ENCODE results near the gene MALSU1. TPM values are rescaled to one million over a fixed set of nuclear protein-coding genes. Genes with fewer than 3 reads are reported as not detected.
A peak's percentile ranks its signal among the peaks of the same experiment; 100 is the strongest.

The MALSU1 gene
- total RNA-seq (2012; rRNA removed): 66.8 and 68.4 TPM in 2 replicates

DNA sequence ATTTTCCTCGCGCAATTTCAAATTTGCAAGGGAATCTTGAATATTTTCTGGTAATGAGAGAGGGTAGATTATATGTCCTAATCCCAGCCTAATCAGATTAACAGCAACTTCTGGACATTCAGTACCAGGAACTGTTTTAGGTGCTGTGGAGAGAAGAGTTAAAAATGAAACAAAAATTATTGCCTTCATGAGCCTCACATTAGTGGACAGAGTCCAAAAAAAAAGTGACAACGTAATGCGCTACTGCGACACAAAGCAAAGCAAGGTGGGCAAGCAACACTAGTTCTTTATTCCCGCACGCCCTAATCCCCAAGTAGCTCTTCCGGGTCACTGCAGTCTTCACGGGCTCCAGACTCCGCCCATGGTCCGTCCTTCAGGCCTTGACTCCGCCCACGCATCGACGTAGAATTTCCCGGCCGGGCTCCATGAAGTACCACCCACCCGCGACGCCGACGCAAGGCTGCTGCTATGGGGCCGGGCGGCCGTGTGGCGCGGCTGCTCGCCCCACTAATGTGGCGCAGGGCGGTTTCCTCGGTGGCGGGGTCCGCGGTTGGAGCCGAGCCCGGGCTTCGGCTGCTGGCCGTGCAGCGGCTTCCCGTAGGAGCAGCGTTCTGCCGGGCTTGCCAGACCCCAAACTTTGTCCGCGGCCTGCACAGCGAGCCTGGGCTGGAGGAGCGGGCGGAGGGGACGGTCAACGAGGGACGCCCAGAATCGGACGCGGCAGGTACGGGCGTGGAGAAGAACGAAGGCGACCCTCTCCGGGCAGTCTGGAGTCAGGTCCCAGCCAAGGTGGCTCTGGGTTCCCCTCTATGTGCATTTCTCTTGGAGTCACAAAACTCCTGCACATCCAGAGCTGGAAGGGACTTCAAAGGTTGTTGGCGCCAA, at the start of gene MALSU1:
Gene MALSU1 (plus strand): TSS at position 455 of the 885 bp plus-strand sequence. CDS start 14 bp downstream, at position 469.
- peaks cover 9% of the 10 kb centered on the region for H3K36me3 ChIP-seq (ENCODE audit: insufficient read depth, low read length)
- H3K4me2 ChIP-seq (ENCODE audit: low read length): peak within 1 kb of the TSS; percentile 84
- peak within 1 kb of the TSS; percentile 93 for H3K9ac ChIP-seq (ENCODE audit: low read depth, low read length)
- peaks cover 19% of the 10 kb centered on the region for H3K4me1 ChIP-seq (ENCODE audit: control insufficient read depth, insufficient read depth, low read length)
- H3K27me3 ChIP-seq (ENCODE audit: control insufficient read depth, insufficient read depth, low read length): no peaks in the 10 kb centered on the region
- peak within 1 kb of the TSS; percentile 96 for H3K4me3 ChIP-seq (ENCODE audit: low read length)
- no peaks in the 10 kb centered on the region for H3K9me3 ChIP-seq (replicated peaks; ENCODE audit: low read length)

DNA sequence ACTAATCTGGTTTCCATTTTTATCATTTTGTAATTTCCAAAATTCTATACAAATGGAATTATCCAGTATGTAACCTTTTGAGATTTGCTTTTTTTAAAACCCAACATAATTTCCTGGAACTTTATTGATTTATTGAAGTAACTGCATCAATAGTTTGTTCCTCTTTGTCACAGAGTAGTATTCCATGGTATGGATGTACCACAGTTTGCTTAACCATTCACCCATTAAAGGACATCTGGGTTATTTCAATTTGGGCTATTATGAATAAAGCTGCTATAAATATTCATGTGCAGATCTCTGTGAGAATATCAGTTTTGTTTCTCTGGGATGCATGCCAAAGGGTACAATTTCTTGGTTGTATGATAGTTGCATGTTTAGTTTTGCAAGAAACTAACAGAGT, 49.7 kb upstream of the MALSU1 start:
- peaks cover 28% of the 10 kb centered on the region for H3K4me1 ChIP-seq (ENCODE audit: control insufficient read depth, insufficient read depth, low read length)
- H3K4me3 ChIP-seq (ENCODE audit: low read length): no peak overlapping the region
- H3K4me2 ChIP-seq (ENCODE audit: low read length): no peak overlapping the region
- H3K27me3 ChIP-seq (ENCODE audit: control insufficient read depth, insufficient read depth, low read length): no peaks in the 10 kb centered on the region
- no peaks in the 10 kb centered on the region for H3K9me3 ChIP-seq (replicated peaks; ENCODE audit: low read length)
- peaks cover 7% of the 10 kb centered on the region for H3K36me3 ChIP-seq (ENCODE audit: insufficient read depth, low read length)
- no peak overlapping the region for H3K9ac ChIP-seq (ENCODE audit: low read depth, low read length)

GRCh38 chr7:23254051-23254681, 45.0 kb upstream of the MALSU1 start:
- Histone ChIP-seq H3K4me1 (ENCODE audit: control insufficient read depth, insufficient read depth, low read length) (peaks cover 6% of the 10 kb centered on the region), H3K9ac (ENCODE audit: low read depth, low read length) (no peak overlapping the region), H3K9me3 (replicated peaks; ENCODE audit: low read length) (no peaks in the 10 kb centered on the region), H3K36me3 (ENCODE audit: insufficient read depth, low read length) (peaks cover 23% of the 10 kb centered on the region), H3K27me3 (ENCODE audit: control insufficient read depth, insufficient read depth, low read length) (no peaks in the 10 kb centered on the region), H3K4me3 (ENCODE audit: low read length) (no peak overlapping the region), H3K4me2 (ENCODE audit: low read length) (no peak overlapping the region)

DNA sequence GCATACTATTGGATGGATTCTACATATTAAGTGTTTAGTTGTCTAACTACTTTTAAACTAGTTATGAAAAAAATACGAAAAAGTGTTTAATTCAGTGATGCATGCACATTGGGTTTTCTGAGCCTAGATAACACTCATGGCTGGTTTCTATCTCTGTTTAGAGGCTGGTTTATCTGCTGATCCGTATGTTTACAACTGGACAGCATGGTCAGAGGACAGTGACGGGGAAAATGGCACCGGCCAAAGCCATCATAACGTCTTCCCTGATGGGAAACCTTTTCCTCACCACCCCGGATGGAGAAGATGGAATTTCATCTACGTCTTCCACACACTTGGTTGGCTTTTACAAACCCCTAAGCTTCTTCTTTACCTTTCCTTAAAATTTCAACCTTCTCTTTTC, 42.4 kb upstream of the MALSU1 start:
- peaks cover 27% of the 10 kb centered on the region for H3K36me3 ChIP-seq (ENCODE audit: insufficient read depth, low read length)
- H3K4me1 ChIP-seq (ENCODE audit: control insufficient read depth, insufficient read depth, low read length): peaks cover 6% of the 10 kb centered on the region
- no peak overlapping the region for H3K4me2 ChIP-seq (ENCODE audit: low read length)
- H3K27me3 ChIP-seq (ENCODE audit: control insufficient read depth, insufficient read depth, low read length): no peaks in the 10 kb centered on the region
- H3K4me3 ChIP-seq (ENCODE audit: low read length): no peak overlapping the region
- H3K9ac ChIP-seq (ENCODE audit: low read depth, low read length): no peak overlapping the region
- H3K9me3 ChIP-seq (replicated peaks; ENCODE audit: low read length): no peaks in the 10 kb centered on the region

DNA sequence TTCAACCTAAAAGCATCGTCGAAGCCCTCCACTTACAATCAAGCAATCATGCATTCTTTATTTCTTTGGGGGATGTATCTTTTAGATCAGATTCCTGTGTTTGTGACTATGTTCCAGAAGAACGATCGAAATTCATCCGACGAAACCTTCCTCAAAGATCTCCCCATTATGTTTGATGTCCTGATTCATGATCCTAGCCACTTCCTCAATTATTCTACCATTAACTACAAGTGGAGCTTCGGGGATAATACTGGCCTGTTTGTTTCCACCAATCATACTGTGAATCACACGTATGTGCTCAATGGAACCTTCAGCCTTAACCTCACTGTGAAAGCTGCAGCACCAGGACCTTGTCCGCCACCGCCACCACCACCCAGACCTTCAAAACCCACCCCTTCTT, 38.8 kb upstream of the MALSU1 start:
- no peaks in the 10 kb centered on the region for H3K27me3 ChIP-seq (ENCODE audit: control insufficient read depth, insufficient read depth, low read length)
- peaks cover 28% of the 10 kb centered on the region for H3K36me3 ChIP-seq (ENCODE audit: insufficient read depth, low read length)

GRCh38 chr7:23261843-23262452, 37.2 kb upstream of the MALSU1 start:
- Histone ChIP-seq H3K4me2 (ENCODE audit: low read length) (peak overlapping the region; percentile 34), H3K9me3 (replicated peaks; ENCODE audit: low read length) (no peaks in the 10 kb centered on the region), H3K4me3 (ENCODE audit: low read length) (no peak overlapping the region), H3K36me3 (ENCODE audit: insufficient read depth, low read length) (peaks cover 25% of the 10 kb centered on the region), H3K27me3 (ENCODE audit: control insufficient read depth, insufficient read depth, low read length) (no peaks in the 10 kb centered on the region), H3K4me1 (ENCODE audit: control insufficient read depth, insufficient read depth, low read length) (no peaks in the 10 kb centered on the region), H3K9ac (ENCODE audit: low read depth, low read length) (no peak overlapping the region)

More for the DNA sequence above, 38.8 kb upstream of the MALSU1 start:
- Histone ChIP-seq H3K4me2 (ENCODE audit: low read length) (no peak overlapping the region), H3K4me3 (ENCODE audit: low read length) (no peak overlapping the region), H3K4me1 (ENCODE audit: control insufficient read depth, insufficient read depth, low read length) (no peaks in the 10 kb centered on the region), H3K9ac (ENCODE audit: low read depth, low read length) (no peak overlapping the region), H3K9me3 (replicated peaks; ENCODE audit: low read length) (no peaks in the 10 kb centered on the region)

DNA sequence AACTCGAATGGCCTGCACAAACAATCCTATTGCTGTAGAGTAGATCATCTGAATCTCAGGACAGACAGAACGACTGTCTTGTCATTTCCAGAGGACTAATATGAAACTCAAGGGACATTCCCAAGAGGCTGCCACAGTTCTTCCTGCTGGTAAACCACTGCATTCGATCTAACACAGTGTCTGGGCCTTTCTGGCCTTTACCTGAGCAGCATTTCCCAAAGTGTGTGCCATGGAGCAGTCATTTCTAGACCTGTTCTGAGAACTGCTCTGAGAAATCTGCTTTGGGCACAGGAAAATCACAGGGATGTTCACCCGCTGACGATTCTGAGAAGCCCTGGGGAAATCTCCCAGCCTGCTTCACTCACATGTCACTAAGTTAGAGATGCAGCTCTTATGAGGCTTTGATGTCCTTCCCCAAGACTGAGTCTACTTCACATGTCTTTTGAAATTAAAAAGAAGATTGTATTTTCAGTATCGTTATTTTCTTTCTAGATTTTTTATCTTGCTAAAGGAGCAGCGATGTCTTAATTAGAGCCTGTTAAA, 34.2 kb upstream of the MALSU1 start:
- H3K9me3 ChIP-seq (replicated peaks; ENCODE audit: low read length): no peaks in the 10 kb centered on the region
- H3K9ac ChIP-seq (ENCODE audit: low read depth, low read length): no peak overlapping the region
- H3K4me2 ChIP-seq (ENCODE audit: low read length): no peak overlapping the region
- no peaks in the 10 kb centered on the region for H3K27me3 ChIP-seq (ENCODE audit: control insufficient read depth, insufficient read depth, low read length)
- H3K36me3 ChIP-seq (ENCODE audit: insufficient read depth, low read length): peaks cover 19% of the 10 kb centered on the region
- no peak overlapping the region for H3K4me3 ChIP-seq (ENCODE audit: low read length)
- no peaks in the 10 kb centered on the region for H3K4me1 ChIP-seq (ENCODE audit: control insufficient read depth, insufficient read depth, low read length)

- Histone ChIP-seq H3K36me3 (ENCODE audit: insufficient read depth, low read length) (peaks cover 24% of the 10 kb centered on the region), H3K4me2 (ENCODE audit: low read length) (no peak overlapping the region)
Measured at GRCh38 chr7:23266918-23267317, 32.2 kb upstream of the MALSU1 start.

GRCh38 chr7:23267357-23267756, 31.8 kb upstream of the MALSU1 start:
- no peak overlapping the region for H3K4me2 ChIP-seq (ENCODE audit: low read length)
- H3K36me3 ChIP-seq (ENCODE audit: insufficient read depth, low read length): peaks cover 24% of the 10 kb centered on the region
- H3K4me1 ChIP-seq (ENCODE audit: control insufficient read depth, insufficient read depth, low read length): no peaks in the 10 kb centered on the region
- no peak overlapping the region for H3K4me3 ChIP-seq (ENCODE audit: low read length)
- no peak overlapping the region for H3K9ac ChIP-seq (ENCODE audit: low read depth, low read length)
- no peaks in the 10 kb centered on the region for H3K27me3 ChIP-seq (ENCODE audit: control insufficient read depth, insufficient read depth, low read length)
- no peaks in the 10 kb centered on the region for H3K9me3 ChIP-seq (replicated peaks; ENCODE audit: low read length)

More at GRCh38 chr7:23266918-23267317, 32.2 kb upstream of the MALSU1 start:
- H3K9ac ChIP-seq (ENCODE audit: low read depth, low read length): no peak overlapping the region
- H3K4me1 ChIP-seq (ENCODE audit: control insufficient read depth, insufficient read depth, low read length): no peaks in the 10 kb centered on the region
- no peak overlapping the region for H3K4me3 ChIP-seq (ENCODE audit: low read length)
- H3K9me3 ChIP-seq (replicated peaks; ENCODE audit: low read length): no peaks in the 10 kb centered on the region
- no peaks in the 10 kb centered on the region for H3K27me3 ChIP-seq (ENCODE audit: control insufficient read depth, insufficient read depth, low read length)

GRCh38 chr7:23268167-23268566, 31.0 kb upstream of the MALSU1 start:
- H3K4me2 ChIP-seq (ENCODE audit: low read length): no peak overlapping the region
- H3K36me3 ChIP-seq (ENCODE audit: insufficient read depth, low read length): peaks cover 24% of the 10 kb centered on the region

DNA sequence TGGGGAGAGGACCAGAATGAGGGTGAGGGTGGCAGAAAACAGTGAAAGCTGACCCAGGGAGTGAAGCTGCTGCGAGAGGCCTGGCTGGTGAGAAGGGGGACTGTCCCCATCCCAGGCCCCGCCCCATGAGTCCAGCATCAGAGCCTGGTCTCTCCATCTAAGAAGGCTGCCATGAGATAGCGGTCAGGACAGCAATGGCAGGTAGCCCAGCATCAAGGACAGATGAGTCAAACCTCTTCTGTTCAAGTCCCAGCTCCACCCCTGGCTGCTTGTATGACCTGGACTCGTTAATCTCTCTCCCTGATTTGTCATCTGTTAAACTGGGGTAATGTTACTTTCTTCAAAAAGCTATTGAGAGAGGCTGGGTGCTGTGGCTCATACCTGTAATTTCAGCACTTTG, 30.4 kb upstream of the MALSU1 start:
- Histone ChIP-seq H3K4me3 (ENCODE audit: low read length) (no peak overlapping the region), H3K27me3 (ENCODE audit: control insufficient read depth, insufficient read depth, low read length) (no peaks in the 10 kb centered on the region), H3K36me3 (ENCODE audit: insufficient read depth, low read length) (peaks cover 24% of the 10 kb centered on the region), H3K4me2 (ENCODE audit: low read length) (no peak overlapping the region), H3K9me3 (replicated peaks; ENCODE audit: low read length) (no peaks in the 10 kb centered on the region), H3K4me1 (ENCODE audit: control insufficient read depth, insufficient read depth, low read length) (peaks cover 8% of the 10 kb centered on the region), H3K9ac (ENCODE audit: low read depth, low read length) (no peak overlapping the region)

More at GRCh38 chr7:23268167-23268566, 31.0 kb upstream of the MALSU1 start:
- Histone ChIP-seq H3K9me3 (replicated peaks; ENCODE audit: low read length) (no peaks in the 10 kb centered on the region), H3K9ac (ENCODE audit: low read depth, low read length) (no peak overlapping the region), H3K4me1 (ENCODE audit: control insufficient read depth, insufficient read depth, low read length) (peaks cover 3% of the 10 kb centered on the region), H3K27me3 (ENCODE audit: control insufficient read depth, insufficient read depth, low read length) (no peaks in the 10 kb centered on the region), H3K4me3 (ENCODE audit: low read length) (no peak overlapping the region)
